Measurements from ENCODE around the gene GMCL1. TPM values are rescaled to one million over a fixed set of nuclear protein-coding genes. Genes with fewer than 3 reads are reported as not detected.

GMCL1 gene
- total and polyA plus RNA-seq, 9 of the 15 experiments (the other 6 are each of a cell fraction or from before 2014, with no cell fraction given) = 7.0 to 27.3 (median 15.4) TPM

DNA sequence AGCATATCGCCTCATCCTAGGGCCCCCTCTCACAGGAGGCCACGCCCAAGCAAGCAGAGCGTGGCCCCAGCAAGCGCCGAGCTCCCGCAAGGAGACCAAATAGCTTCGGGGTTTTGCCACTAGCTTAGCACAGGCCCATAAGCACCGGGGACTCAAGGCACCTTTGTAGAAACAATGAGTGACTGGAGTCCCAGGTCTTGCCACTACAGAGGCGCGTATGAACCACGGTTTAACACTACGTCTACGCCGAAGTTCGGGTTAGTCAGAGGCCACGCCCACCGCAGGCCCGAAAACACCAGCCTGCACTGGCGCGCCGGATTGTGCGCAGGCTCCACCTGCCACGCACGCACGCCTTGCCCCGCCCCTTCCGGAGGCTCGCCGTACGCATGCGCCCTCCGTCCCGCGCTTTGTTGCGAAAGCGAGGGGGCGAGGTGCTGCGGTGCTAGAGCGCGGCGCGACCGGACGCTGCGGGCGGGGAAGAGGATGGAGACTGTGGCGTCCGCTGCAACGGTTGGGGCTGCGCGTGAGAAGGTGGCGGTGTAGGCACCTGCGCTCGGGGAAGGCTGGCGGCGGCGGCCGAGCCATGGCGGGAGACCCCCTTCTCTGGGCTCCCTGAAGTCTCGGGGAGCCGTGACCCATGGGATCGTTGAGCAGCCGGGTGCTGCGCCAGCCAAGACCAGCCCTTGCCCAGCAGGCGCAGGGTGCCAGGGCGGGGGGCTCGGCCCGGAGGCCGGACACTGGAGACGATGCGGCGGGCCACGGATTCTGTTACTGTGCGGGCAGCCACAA lies at the start of gene GMCL1 (continued):
- no peak for TF ChIP-seq ZNF644 (tag; IDR thresholded peaks at IDR 0.05; ENCODE audit: low read depth)
- TF ChIP-seq ZNF830 (CRISPR knock-in tag; IDR thresholded peaks at IDR 0.05) = no peak
- no peak for TF ChIP-seq NR2C1 (IDR thresholded peaks at IDR 0.05)
- TF ChIP-seq NR2C1 (tag; IDR thresholded peaks at IDR 0.05) = no peak
- peak; percentile 67 for TF ChIP-seq REST (IDR thresholded peaks at IDR 0.05; ENCODE audit: borderline replicate concordance)
- TF ChIP-seq REST (CRISPR knock-in tag; IDR thresholded peaks at IDR 0.05; ENCODE audit: low read depth) = peak; percentile 60; the same call in 1 of the 2 replicates
- peak in 1 of 2 experiments; percentile 60; a peak in 2 of 4 replicates for TF ChIP-seq NONO (IDR thresholded peaks at IDR 0.05; ENCODE audit: low read depth in 2 of 2, low read length in 1 of 2)
- TF ChIP-seq PML (IDR thresholded peaks at IDR 0.05; ENCODE audit: low read length) = peak; percentile 89
- TF ChIP-seq ARID3B (CRISPR knock-in tag; IDR thresholded peaks at IDR 0.05; ENCODE audit: borderline replicate concordance) = no peak
- peak; percentile 41 for TF ChIP-seq MXI1 (IDR thresholded peaks at IDR 0.05; ENCODE audit: low read depth, low read length)
- no peak for TF ChIP-seq ZNF175 (CRISPR knock-in tag; IDR thresholded peaks at IDR 0.05; ENCODE audit: low read depth)
- peak; percentile 87 for TF ChIP-seq L3MBTL2 (IDR thresholded peaks at IDR 0.05)
- TF ChIP-seq, protein P1, sequence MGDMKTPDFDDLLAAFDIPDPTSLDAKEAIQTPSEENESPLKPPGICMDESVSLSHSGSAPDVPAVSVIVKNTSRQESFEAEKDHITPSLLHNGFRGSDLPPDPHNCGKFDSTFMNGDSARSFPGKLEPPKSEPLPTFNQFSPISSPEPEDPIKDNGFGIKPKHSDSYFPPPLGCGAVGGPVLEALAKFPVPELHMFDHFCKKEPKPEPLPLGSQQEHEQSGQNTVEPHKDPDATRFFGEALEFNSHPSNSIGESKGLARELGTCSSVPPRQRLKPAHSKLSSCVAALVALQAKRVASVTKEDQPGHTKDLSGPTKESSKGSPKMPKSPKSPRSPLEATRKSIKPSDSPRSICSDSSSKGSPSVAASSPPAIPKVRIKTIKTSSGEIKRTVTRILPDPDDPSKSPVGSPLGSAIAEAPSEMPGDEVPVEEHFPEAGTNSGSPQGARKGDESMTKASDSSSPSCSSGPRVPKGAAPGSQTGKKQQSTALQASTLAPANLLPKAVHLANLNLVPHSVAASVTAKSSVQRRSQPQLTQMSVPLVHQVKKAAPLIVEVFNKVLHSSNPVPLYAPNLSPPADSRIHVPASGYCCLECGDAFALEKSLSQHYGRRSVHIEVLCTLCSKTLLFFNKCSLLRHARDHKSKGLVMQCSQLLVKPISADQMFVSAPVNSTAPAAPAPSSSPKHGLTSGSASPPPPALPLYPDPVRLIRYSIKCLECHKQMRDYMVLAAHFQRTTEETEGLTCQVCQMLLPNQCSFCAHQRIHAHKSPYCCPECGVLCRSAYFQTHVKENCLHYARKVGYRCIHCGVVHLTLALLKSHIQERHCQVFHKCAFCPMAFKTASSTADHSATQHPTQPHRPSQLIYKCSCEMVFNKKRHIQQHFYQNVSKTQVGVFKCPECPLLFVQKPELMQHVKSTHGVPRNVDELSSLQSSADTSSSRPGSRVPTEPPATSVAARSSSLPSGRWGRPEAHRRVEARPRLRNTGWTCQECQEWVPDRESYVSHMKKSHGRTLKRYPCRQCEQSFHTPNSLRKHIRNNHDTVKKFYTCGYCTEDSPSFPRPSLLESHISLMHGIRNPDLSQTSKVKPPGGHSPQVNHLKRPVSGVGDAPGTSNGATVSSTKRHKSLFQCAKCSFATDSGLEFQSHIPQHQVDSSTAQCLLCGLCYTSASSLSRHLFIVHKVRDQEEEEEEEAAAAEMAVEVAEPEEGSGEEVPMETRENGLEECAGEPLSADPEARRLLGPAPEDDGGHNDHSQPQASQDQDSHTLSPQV (IDR thresholded peaks at IDR 0.05) = peak; percentile 78
- no peak for TF ChIP-seq STAT5A (IDR thresholded peaks at IDR 0.05; ENCODE audit: borderline replicate concordance, low read length)
